ENCODE data around the gene PAK5. TPM values are rescaled to one million over a fixed set of nuclear protein-coding genes. Genes with fewer than 3 reads are reported as not detected.

Gene PAK5
- polyA plus RNA-seq, 2 of the 4 experiments (the other 2 are of a cell fraction): 0.01 TPM; not detected in 1

DNA sequence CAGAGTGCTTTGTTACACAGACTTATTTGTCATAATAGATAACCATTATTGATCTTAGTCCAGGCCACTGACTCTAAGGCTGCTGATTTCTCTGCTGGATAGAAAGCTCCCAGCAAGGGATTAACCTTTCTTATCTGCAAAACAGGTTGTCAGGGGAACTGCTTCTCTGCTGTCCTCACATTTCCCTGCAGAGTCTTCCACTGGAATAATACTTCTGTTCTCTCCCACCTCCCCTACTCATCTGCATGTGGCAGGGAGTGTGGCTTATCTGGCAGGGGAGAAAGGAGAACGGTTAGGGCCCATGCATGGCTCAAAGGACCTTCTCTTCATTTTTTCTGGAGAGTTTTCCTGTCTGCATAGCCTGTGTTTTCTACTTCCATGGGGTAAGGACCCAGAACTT, 238.3 kb downstream of the PAK5 start:
- peaks cover 5% of the 10 kb centered on the region; the same call in 2 of the 3 replicates for H3K4me1 ChIP-seq
- CTCF ChIA-PET: interaction anchor here (0.9 to 8.0 kb wide), 4 partner anchors 10 to 193 kb away, joined by 3 to 100 read pairs (median 27); no protein-coding TSS in a partner anchor
- 58% methylated on average over 1 of the region's 1 CpG for WGBS (ENCODE audit: missing lambda C conversion rate)
- POLR2A ChIA-PET: no interaction called here
- no peaks in the 10 kb centered on the region for H3K9me3 ChIP-seq
- FAIRE-seq: no peak
- no peak for ATAC-seq
- DNase-seq (ENCODE audit: low read depth in 1 of 2, low spot score in 1 of 2): no peak
- no peak overlapping the region for H3K4me2 ChIP-seq
- no peak for TF ChIP-seq HOXA7 (CRISPR knock-in tag; IDR thresholded peaks at IDR 0.05)
- TF ChIP-seq CEBPB (IDR thresholded peaks at IDR 0.05): no peak
- TF ChIP-seq ZFP36 (IDR thresholded peaks at IDR 0.05; ENCODE audit: borderline replicate concordance, partially characterized antibody): no peak
- TF ChIP-seq, protein P1, sequence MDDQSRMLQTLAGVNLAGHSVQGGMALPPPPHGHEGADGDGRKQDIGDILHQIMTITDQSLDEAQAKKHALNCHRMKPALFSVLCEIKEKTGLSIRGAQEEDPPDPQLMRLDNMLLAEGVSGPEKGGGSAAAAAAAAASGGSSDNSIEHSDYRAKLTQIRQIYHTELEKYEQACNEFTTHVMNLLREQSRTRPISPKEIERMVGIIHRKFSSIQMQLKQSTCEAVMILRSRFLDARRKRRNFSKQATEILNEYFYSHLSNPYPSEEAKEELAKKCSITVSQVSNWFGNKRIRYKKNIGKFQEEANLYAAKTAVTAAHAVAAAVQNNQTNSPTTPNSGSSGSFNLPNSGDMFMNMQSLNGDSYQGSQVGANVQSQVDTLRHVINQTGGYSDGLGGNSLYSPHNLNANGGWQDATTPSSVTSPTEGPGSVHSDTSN (IDR thresholded peaks at IDR 0.05): no peak
- TF ChIP-seq JUNB (IDR thresholded peaks at IDR 0.05): no peak
- H3K27ac ChIP-seq: no peak overlapping the region
- H3K4me3 ChIP-seq: no peak overlapping the region

DNA sequence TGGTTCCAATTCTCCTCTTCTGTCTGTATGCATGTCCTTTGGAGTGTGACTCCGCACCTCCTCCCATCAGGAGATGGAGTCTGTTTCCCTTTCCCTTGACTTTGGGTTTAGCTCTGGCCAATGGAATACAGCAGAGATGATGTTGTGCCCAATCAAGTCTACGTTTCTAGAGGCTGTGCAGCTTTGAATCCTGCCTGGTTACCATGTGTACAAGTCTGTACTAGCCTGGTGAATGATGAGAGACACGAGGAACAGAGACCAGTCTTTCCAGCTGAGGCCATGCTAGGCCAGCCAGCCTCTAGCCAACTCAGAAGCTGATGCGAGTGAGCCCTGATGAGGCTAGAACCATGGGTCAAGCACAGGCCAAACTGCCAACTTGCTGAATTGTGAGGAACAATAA, 241.3 kb downstream of the PAK5 start:
- 0 out of 3 replicates have a peak, but pooled peaks cover 6% of the 10 kb centered on the region for H3K9me3 ChIP-seq
- peaks cover 31% of the 10 kb centered on the region for H3K4me1 ChIP-seq
- 81% methylated on average over 4 of the region's 4 CpGs for WGBS (ENCODE audit: missing lambda C conversion rate)
- H3K4me2 ChIP-seq: no peak overlapping the region
- peak overlapping the region; percentile 46 to 53; a peak in 4 of 6 replicates for H3K27ac ChIP-seq
- FAIRE-seq: no peak
- CTCF ChIA-PET: interaction anchor here (1.1 to 8.0 kb wide), 5 partner anchors 11 to 189 kb away, joined by 3 to 50 read pairs (median 3); no protein-coding TSS in a partner anchor
- DNase-seq (ENCODE audit: low read depth in 1 of 2, low spot score in 1 of 2): no peak
- POLR2A ChIA-PET: no interaction called here
- TF ChIP-seq ZSCAN20 (CRISPR knock-in tag; IDR thresholded peaks at IDR 0.05) (no peak), KDM1A (IDR thresholded peaks at IDR 0.05; ENCODE audit: low read depth) (no peak), EHF (CRISPR knock-in tag; IDR thresholded peaks at IDR 0.05) (no peak), NR3C1 (IDR thresholded peaks at IDR 0.05) (no peak), ZNF302 (CRISPR knock-in tag; IDR thresholded peaks at IDR 0.05) (no peak), PHF8 (IDR thresholded peaks at IDR 0.05; ENCODE audit: borderline replicate concordance, low read depth) (no peak), ZC3H11A (IDR thresholded peaks at IDR 0.05) (no peak), EHMT2 (IDR thresholded peaks at IDR 0.05; ENCODE audit: low read depth) (no peak), NPAS2 (CRISPR knock-in tag; IDR thresholded peaks at IDR 0.05; ENCODE audit: borderline replicate concordance) (no peak), TP53 (CRISPR knock-in tag; IDR thresholded peaks at IDR 0.05) (no peak), FOSB (CRISPR knock-in tag; IDR thresholded peaks at IDR 0.05) (no peak), HOXB5 (CRISPR knock-in tag; IDR thresholded peaks at IDR 0.05) (no peak), SMC3 (IDR thresholded peaks at IDR 0.05) (no peak), FOSL2 (IDR thresholded peaks at IDR 0.05) (no peak), FOSL2 (CRISPR knock-in tag; IDR thresholded peaks at IDR 0.05) (no peak), JUN (IDR thresholded peaks at IDR 0.05) (no peak), MYC (IDR thresholded peaks at IDR 0.05; ENCODE audit: borderline replicate concordance, low read length) (no peak)
- TF ChIP-seq, protein P1 (IDR thresholded peaks at IDR 0.05): no peak
- TF ChIP-seq, protein P2, sequence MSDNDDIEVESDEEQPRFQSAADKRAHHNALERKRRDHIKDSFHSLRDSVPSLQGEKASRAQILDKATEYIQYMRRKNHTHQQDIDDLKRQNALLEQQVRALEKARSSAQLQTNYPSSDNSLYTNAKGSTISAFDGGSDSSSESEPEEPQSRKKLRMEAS (IDR thresholded peaks at IDR 0.05): no peak
- TF ChIP-seq, protein P3, sequence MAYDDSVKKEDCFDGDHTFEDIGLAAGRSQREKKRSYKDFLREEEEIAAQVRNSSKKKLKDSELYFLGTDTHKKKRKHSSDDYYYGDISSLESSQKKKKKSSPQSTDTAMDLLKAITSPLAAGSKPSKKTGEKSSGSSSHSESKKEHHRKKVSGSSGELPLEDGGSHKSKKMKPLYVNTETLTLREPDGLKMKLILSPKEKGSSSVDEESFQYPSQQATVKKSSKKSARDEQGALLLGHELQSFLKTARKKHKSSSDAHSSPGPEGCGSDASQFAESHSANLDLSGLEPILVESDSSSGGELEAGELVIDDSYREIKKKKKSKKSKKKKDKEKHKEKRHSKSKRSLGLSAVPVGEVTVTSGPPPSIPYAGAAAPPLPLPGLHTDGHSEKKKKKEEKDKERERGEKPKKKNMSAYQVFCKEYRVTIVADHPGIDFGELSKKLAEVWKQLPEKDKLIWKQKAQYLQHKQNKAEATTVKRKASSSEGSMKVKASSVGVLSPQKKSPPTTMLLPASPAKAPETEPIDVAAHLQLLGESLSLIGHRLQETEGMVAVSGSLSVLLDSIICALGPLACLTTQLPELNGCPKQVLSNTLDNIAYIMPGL (CRISPR knock-in tag; IDR thresholded peaks at IDR 0.05; ENCODE audit: borderline replicate concordance): no peak
- H3K4me3 ChIP-seq: no peak overlapping the region
- no peak for ATAC-seq
